ENCODE results near the gene CD300C. TPM values are rescaled to one million over a fixed set of nuclear protein-coding genes. Genes with fewer than 3 reads are reported as not detected.

CD300C gene
- total RNA-seq, 3 donors from 2014 or later: not detected

Other genes starting within 250 kb of the CD300C start
- not detected for gene KIF19, start 219.9 kb downstream of the CD300C start, total RNA-seq
- gene BTBD17, start 184.2 kb downstream of the CD300C start, total RNA-seq: not detected
- gene GPR142, start 178.6 kb downstream of the CD300C start, total RNA-seq: not detected
- gene GPRC5C, start 114.0 kb downstream of the CD300C start, total RNA-seq: under 1 TPM; 0.49 to 0.76 (median 0.63) TPM
- 1 to 10 TPM; 1.3 to 2.6 (median 2.1) TPM for gene CD300A, start 79.5 kb downstream of the CD300C start, total RNA-seq
- not detected for gene CD300LB, start 14.6 kb downstream of the CD300C start, total RNA-seq
- not detected for gene CD300H, start 21.4 kb upstream of the CD300C start, total RNA-seq
- not detected for gene CD300LD, start 46.2 kb upstream of the CD300C start, total RNA-seq
- not detected for gene CD300E, start 77.6 kb upstream of the CD300C start, total RNA-seq
- not detected for gene CD300LF, start 166.8 kb upstream of the CD300C start, total RNA-seq
- under 1 TPM; 0.29 to 0.98 (median 0.33) TPM for gene RAB37, start 191.1 kb upstream of the CD300C start, total RNA-seq
- 100 to 1,000 TPM; 124 to 138 (median 137) TPM for gene NHERF1, start 202.5 kb upstream of the CD300C start, total RNA-seq
- 10 to 100 TPM; 63.1 to 68.7 (median 65.9) TPM for gene NAT9, start 230.2 kb upstream of the CD300C start, total RNA-seq